C4-2B (cell line): ENCODE results near the gene ABCG1.

ENCODE experiments used
- CTCF ChIP-seq: fragments of 450-650 bp; conservative IDR thresholded peaks from 2 replicates; pipeline ENCODE4 v1.5.1; 2017; ENCODE audit warnings: mild to moderate bottlenecking
- ZFX ChIP-seq: fragments of 450-650 bp; IDR thresholded peaks from 2 replicates; pipeline ENCODE4 v1.6.1; 2017

GRCh38 chr21:42222386-42222785, 3.4 kb downstream of the ABCG1 start:
- TF ChIP-seq CTCF, result no peak
- no peak for TF ChIP-seq ZFX
